Raji (cell line): ENCODE data around the gene DPP6.

ENCODE experiments used
- POLR2A ChIP-seq: IDR thresholded peaks from 2 replicates; pipeline ENCODE4 v1.6.1; 2011; ENCODE audit warnings: low read depth, low read length, control low read depth; ENCODE audit not compliant: insufficient read depth

Gene DPP6

GRCh38 chr7:154304740-154305700 is 252.8 kb downstream of the DPP6 start:
- TF ChIP-seq POLR2A, result no peak

GRCh38 chr7:154306036-154306435 is 253.8 kb downstream of the DPP6 start:
- TF ChIP-seq POLR2A, result no peak

GRCh38 chr7:154308928-154309327 is 256.7 kb downstream of the DPP6 start:
- TF ChIP-seq POLR2A, result no peak

- TF ChIP-seq POLR2A, result no peak
Measured at GRCh38 chr7:154310114-154310513, 257.9 kb downstream of the DPP6 start.

GRCh38 chr7:154324196-154324595 is 272.0 kb downstream of the DPP6 start:
- TF ChIP-seq POLR2A, result no peak

GRCh38 chr7:154326421-154326820 is 274.2 kb downstream of the DPP6 start:
- no peak for TF ChIP-seq POLR2A

GRCh38 chr7:154330318-154330717 is 278.1 kb downstream of the DPP6 start:
- TF ChIP-seq POLR2A, result no peak

- no peak for TF ChIP-seq POLR2A
Measured at GRCh38 chr7:154332811-154333580, 280.8 kb downstream of the DPP6 start.

GRCh38 chr7:154336295-154336694 is 284.1 kb downstream of the DPP6 start:
- no peak for TF ChIP-seq POLR2A

- TF ChIP-seq POLR2A, result no peak
Measured at GRCh38 chr7:154338701-154339506, 286.7 kb downstream of the DPP6 start.

- TF ChIP-seq POLR2A, result no peak
Measured at GRCh38 chr7:154342971-154343633, 290.9 kb downstream of the DPP6 start.

- TF ChIP-seq POLR2A, result no peak
Measured at GRCh38 chr7:154343778-154344412, 291.7 kb downstream of the DPP6 start.

- no peak for TF ChIP-seq POLR2A
Measured at GRCh38 chr7:154345093-154345492, 292.9 kb downstream of the DPP6 start.

GRCh38 chr7:154347700-154348266 is 295.6 kb downstream of the DPP6 start:
- TF ChIP-seq POLR2A, result no peak
